ENCODE data around the gene IGFL4. TPM values are rescaled to one million over a fixed set of nuclear protein-coding genes. Genes with fewer than 3 reads are reported as not detected.

Gene IGFL4
- 0.13 TPM in 1 of 2 replicates, not detected in the other for total RNA-seq

DNA sequence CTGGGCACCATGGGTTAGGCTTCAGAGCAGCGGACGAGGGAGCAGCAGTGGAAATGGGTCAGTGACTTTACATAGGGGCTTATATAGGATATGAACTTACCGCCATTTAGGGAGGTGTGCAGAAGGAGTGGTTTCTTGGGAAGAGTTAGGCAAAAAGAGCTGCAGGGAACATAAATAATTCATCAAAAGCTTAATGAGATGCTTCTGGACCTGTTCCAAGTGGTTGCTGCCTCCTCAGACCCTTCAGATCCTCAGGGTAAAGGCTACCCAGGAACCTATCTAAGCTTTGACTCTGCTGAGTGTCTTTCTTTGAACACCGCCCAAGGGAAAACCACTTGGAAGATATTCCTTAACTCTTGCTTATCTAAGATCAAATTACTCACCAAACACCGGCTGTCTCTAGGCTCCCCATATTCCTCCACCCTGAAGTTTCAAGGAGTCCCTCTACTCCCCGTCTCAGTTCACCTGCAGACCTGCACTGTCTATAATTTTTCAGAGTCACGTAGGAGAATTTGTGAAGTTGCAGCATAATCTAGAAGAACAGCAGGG lies at the start of gene IGFL4:
Gene IGFL4 (minus strand): TSS at position 51 of the 549 bp plus-strand sequence. CDS start 40 bp downstream, at position 11.

DNA sequence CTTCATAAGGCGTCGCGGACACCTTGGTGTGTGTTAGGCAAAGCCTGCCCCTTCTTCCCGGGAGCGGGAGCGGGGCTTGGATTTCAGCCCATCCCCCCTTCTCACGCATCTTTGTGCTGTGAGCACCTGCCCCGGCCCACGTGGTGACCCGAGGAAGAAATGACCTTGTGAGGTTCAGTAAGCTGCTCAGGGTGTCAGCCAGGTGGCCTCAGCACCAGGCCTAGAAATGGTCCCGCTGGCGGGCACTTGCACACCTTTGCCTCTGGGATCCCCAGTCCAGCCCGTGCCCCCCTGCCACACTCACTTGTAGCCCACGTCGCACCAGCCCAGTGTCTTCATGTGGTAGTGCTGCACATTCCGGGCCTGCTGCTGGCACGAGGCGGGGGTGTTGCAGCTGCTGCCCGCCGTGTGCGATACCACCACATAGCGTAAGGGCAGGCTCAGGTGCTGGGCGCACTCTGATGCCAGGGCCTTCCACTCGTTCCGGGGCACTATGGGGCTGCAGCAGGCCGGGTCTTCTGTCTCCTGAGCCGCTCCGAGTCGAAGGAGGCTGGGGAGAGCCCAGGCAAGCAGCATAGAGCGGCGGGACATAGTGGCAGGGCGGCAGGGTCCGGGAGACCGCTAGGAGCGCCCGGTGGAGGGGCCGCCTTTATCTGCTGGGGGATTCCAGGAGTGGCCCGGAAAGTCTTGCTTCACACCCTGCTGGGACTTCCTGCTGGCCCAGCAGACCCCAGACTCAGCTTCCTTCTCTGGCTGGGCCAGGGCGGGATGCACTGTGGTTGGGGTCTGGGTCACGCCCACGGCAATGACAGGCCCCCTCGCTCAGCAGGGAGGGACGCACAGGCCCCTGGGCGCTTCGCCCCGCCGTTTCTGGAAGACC lies 18.1 kb downstream of the IGFL4 start, which contains the start of gene PGLYRP1:
Gene PGLYRP1 (minus strand): TSS at position 623 of the 880 bp plus-strand sequence. CDS start 32 bp downstream, at position 591.

DNA sequence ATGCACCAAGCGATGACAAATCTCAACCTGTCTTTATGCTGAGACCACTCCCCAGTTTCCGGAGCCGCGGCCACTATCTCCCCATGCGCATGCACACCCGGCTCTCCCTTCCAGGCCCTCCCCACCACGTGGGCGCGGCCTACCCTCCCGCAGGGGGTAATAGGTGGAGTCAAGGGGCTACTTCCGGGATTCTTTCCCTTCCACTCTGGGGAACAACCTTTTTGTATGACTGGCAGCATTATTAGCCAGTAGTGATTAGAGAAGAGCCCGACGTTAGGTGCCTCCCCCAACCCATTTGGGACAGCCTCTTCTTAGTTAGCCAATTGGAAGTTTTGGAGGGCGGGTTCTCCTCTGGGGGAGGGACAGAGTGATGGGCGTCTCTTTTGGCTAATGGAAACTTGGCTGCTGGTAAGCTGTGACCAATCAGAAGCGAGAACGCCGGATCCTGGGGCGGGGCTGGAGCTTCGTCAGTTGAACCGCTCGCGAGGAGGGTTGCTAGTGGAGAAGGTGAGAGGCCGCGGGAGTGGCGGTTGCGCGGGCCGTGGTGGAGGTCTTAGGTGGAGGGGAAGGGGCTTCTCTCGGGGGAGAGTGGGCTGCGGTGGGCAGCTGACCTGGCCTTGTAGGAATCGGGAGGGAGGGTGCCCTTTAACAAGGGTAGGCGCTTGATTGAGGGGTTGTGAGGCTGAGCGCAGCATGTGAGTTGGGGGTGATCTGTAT lies 45.6 kb downstream of the IGFL4 start, which contains the start of gene CCDC61:
Gene CCDC61 (plus strand): TSS at position 470 of the 717 bp plus-strand sequence. CDS start 7,552 bp downstream, outside the sequence.

Small RNA genes within 50 kb of the gene (small RNA-seq; reads per million reads assigned to genes)
- 17.0 reads per million, percentile 95 among the genes with 10 or more reads in this experiment for gene MIR769

Other genes starting within 250 kb of the IGFL4 start
- gene DMWD, start 248.2 kb downstream of the IGFL4 start, total RNA-seq: 39.4 and 47.8 TPM in 2 replicates
- 0.13 and 0.14 TPM in 2 replicates for gene RSPH6A, start 225.7 kb downstream of the IGFL4 start, total RNA-seq
- 38.3 and 47.0 TPM in 2 replicates for gene SYMPK, start 177.9 kb downstream of the IGFL4 start, total RNA-seq
- gene FOXA3, start 176.7 kb downstream of the IGFL4 start, total RNA-seq: not detected in 2 replicates
- gene IRF2BP1, start 154.9 kb downstream of the IGFL4 start, total RNA-seq: 16.1 and 22.4 TPM in 2 replicates
- 2.4 and 2.7 TPM in 2 replicates for gene MYPOP, start 138.4 kb downstream of the IGFL4 start, total RNA-seq
- not detected in 2 replicates for gene NANOS2, start 126.2 kb downstream of the IGFL4 start, total RNA-seq
- 8.5 and 16.4 TPM in 2 replicates for gene NOVA2, start 67.1 kb downstream of the IGFL4 start, total RNA-seq
- 6.0 and 6.8 TPM in 2 replicates for gene CCDC61, start 45.5 kb downstream of the IGFL4 start, total RNA-seq
- gene PGLYRP1, start 17.9 kb downstream of the IGFL4 start, total RNA-seq: not detected in 2 replicates
- gene IGFL3, start 83.7 kb upstream of the IGFL4 start, total RNA-seq: not detected in 2 replicates
- gene IGFL2, start 107.2 kb upstream of the IGFL4 start, total RNA-seq: not detected in 2 replicates
- gene IGFL1, start 188.7 kb upstream of the IGFL4 start, total RNA-seq: not detected in 2 replicates